Stimulated activated CD4-positive, alpha-beta T cell treated with anti-CD3 and anti-CD28 coated beads, Interleukin-1b, Interleukin-23, amount 100 ng/mL, for 24 hours (primary cell): ENCODE measurements around the gene DNMT3L.
"Not testable (repeated sequence)": the region's sequence is repeated elsewhere in the genome, so short reads cannot be mapped to it uniquely, and the experiment has no call there.

Experiments used
- DNase-seq, 4 experiments: peaks; one replicate each; pipeline ENCODE4 v3.0.0-alpha.2; 2020; ENCODE audit warnings: low read depth in 4 of 4, low spot score in 1 of 4

DNMT3L gene

GRCh38 chr21:44249204-44250037 is 12.3 kb downstream of the DNMT3L start:
- not testable (repeated sequence) for DNase-seq

GRCh38 chr21:44247904-44248303 is 13.8 kb downstream of the DNMT3L start:
- DNase-seq = not testable (repeated sequence)

- DNase-seq = not testable (repeated sequence)
Measured at GRCh38 chr21:44243980-44244379, 17.7 kb downstream of the DNMT3L start.

- DNase-seq = not testable (repeated sequence)
Measured at GRCh38 chr21:44241281-44241680, 20.4 kb downstream of the DNMT3L start.

GRCh38 chr21:44240842-44241241 is 20.9 kb downstream of the DNMT3L start, which contains the start of gene ICOSLG:
Gene ICOSLG, minus strand, starts transcription at chr21:44240943. Its CDS starts 126 bp downstream, at chr21:44240817.
- DNase-seq = not testable (repeated sequence)

- DNase-seq = not testable (repeated sequence)
Measured at GRCh38 chr21:44240353-44240752, 21.3 kb downstream of the DNMT3L start.

- DNase-seq = not testable (repeated sequence)
Measured at GRCh38 chr21:44229561-44229960, 32.1 kb downstream of the DNMT3L start.

GRCh38 chr21:44228109-44228508 is 33.6 kb downstream of the DNMT3L start:
- DNase-seq = not testable (repeated sequence)

- not testable (repeated sequence) for DNase-seq
Measured at GRCh38 chr21:44227614-44228013, 34.1 kb downstream of the DNMT3L start.

- DNase-seq = not testable (repeated sequence)
Measured at GRCh38 chr21:44225605-44226004, 36.1 kb downstream of the DNMT3L start.

GRCh38 chr21:44223334-44223733 is 38.4 kb downstream of the DNMT3L start:
- not testable (repeated sequence) for DNase-seq

- not testable (repeated sequence) for DNase-seq
Measured at GRCh38 chr21:44220674-44221073, 41.0 kb downstream of the DNMT3L start.

- DNase-seq = not testable (repeated sequence)
Measured at GRCh38 chr21:44218461-44218860, 43.2 kb downstream of the DNMT3L start.

- not testable (repeated sequence) for DNase-seq
Measured at GRCh38 chr21:44211978-44212377, 49.7 kb downstream of the DNMT3L start.

GRCh38 chr21:44211574-44211973 is 50.1 kb downstream of the DNMT3L start:
- DNase-seq = not testable (repeated sequence)

- not testable (repeated sequence) for DNase-seq
Measured at GRCh38 chr21:44207860-44208646, 53.6 kb downstream of the DNMT3L start.

- not testable (repeated sequence) for DNase-seq
Measured at GRCh38 chr21:44206698-44207676, 54.7 kb downstream of the DNMT3L start.

- not testable (repeated sequence) for DNase-seq
Measured at GRCh38 chr21:44206187-44206586, 55.5 kb downstream of the DNMT3L start.

- DNase-seq = not testable (repeated sequence)
Measured at GRCh38 chr21:44202590-44203299, 59.0 kb downstream of the DNMT3L start.

GRCh38 chr21:44199997-44200396 is 61.7 kb downstream of the DNMT3L start:
- DNase-seq = not testable (repeated sequence)
